ENCODE data around the gene TRAK1.

- TF ChIP-seq EZH2 (IDR thresholded peaks at IDR 0.05; ENCODE audit: borderline replicate concordance, insufficient read depth, low read depth, low read length, poor library complexity, severe bottlenecking): no peak
- TF ChIP-seq, protein P1, sequence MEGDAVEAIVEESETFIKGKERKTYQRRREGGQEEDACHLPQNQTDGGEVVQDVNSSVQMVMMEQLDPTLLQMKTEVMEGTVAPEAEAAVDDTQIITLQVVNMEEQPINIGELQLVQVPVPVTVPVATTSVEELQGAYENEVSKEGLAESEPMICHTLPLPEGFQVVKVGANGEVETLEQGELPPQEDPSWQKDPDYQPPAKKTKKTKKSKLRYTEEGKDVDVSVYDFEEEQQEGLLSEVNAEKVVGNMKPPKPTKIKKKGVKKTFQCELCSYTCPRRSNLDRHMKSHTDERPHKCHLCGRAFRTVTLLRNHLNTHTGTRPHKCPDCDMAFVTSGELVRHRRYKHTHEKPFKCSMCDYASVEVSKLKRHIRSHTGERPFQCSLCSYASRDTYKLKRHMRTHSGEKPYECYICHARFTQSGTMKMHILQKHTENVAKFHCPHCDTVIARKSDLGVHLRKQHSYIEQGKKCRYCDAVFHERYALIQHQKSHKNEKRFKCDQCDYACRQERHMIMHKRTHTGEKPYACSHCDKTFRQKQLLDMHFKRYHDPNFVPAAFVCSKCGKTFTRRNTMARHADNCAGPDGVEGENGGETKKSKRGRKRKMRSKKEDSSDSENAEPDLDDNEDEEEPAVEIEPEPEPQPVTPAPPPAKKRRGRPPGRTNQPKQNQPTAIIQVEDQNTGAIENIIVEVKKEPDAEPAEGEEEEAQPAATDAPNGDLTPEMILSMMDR (IDR thresholded peaks at IDR 0.05): no peak
Measured at GRCh38 chr3:42163622-42164244, 72.6 kb downstream of the TRAK1 start.

Data from B cell (primary cell).